K562 (cell line): ENCODE data around the gene CSTF1. TPM values are rescaled to one million over a fixed set of nuclear protein-coding genes. Genes with fewer than 3 reads are reported as not detected.
A peak's percentile ranks its signal among the peaks of the same experiment; 100 is the strongest.

ENCODE experiments used
- BHLHE40 ChIP-seq: IDR thresholded peaks from 2 replicates; pipeline ENCODE4 v1.6.1; 2011; ENCODE audit warnings: low read length, improper control_type of control experiment
- CEBPB ChIP-seq: fragments of 450-650 bp; IDR thresholded peaks from 2 replicates; pipeline ENCODE4 v1.6.1; 2016; ENCODE audit warnings: missing genetic modification characterization, missing compliant biosample characterization
- CEBPG ChIP-seq, 3 experiments: fragments of 200-800 bp in 1 of 3; sonication (Bioruptor generic) in 1 of 3; sonication (generic) in 1 of 3; formaldehyde crosslinking in 1 of 3; IDR thresholded peaks in 2 of 3; conservative IDR thresholded peaks in 1 of 3; 2 replicates each; pipeline versions ENCODE4 v1.6.1 to v1.8.0; 2016 to 2022; ENCODE audit warnings: missing compliant biosample characterization in 2 of 3, missing genetic modification characterization in 2 of 3, mild to moderate bottlenecking in 1 of 3, missing genetic modification reagents in 1 of 3
- EP300 ChIP-seq: IDR thresholded peaks from 2 replicates; pipeline ENCODE4 v1.6.1; 2012; ENCODE audit warnings: low read length, improper control_type of control experiment
- ETV5 ChIP-seq: sonication (generic); formaldehyde crosslinking; IDR thresholded peaks from 2 replicates; pipeline ENCODE4 v1.4.0; 2020; ENCODE audit warnings: low read depth, mild to moderate bottlenecking, missing genetic modification reagents
- HSF4 ChIP-seq: fragments of 250-450 bp; sonication (Bioruptor Pico); IDR thresholded peaks from 2 replicates; pipeline ENCODE4 v2.1.2; 2022; ENCODE audit warnings: mild to moderate bottlenecking, moderate library complexity, borderline replicate concordance
- MCM2 ChIP-seq: fragments of 450-650 bp; IDR thresholded peaks from 2 replicates; pipeline ENCODE4 v1.6.1; 2017; ENCODE audit warnings: low read depth, mild to moderate bottlenecking
- POLR2G ChIP-seq: fragments of 200-400 bp; formaldehyde crosslinking; IDR thresholded peaks from 2 replicates; pipeline ENCODE4 v1.6.1; 2017; ENCODE audit warnings: low read depth, mild to moderate bottlenecking, antibody characterized with exemption, low read length, moderate library complexity
- RAD21 ChIP-seq, 2 experiments: fragments of 250-450 bp in 1 of 2; fragments of 450-650 bp in 1 of 2; sonication (Bioruptor Pico) in 1 of 2; formaldehyde crosslinking in 1 of 2; IDR thresholded peaks in 1 of 2; conservative IDR thresholded peaks in 1 of 2; 2 replicates each; pipeline versions ENCODE4 v1.4.0 to v1.8.0; 2020 to 2022; ENCODE audit warnings: mild to moderate bottlenecking in 2 of 2, moderate library complexity in 1 of 2
- RBM25 ChIP-seq: fragments of 200-400 bp; formaldehyde crosslinking; IDR thresholded peaks from 2 replicates; pipeline ENCODE4 v1.6.1; 2018; ENCODE audit warnings: low read length, low read depth, moderate library complexity; ENCODE audit not compliant: severe bottlenecking
- SMARCC2 ChIP-seq: fragments of 450-650 bp; IDR thresholded peaks from 2 replicates; pipeline ENCODE4 v1.6.1; 2017; ENCODE audit warnings: antibody characterized with exemption, moderate library complexity, mild to moderate bottlenecking, low read depth
- SREBF1 ChIP-seq: fragments of 150-350 bp; IDR thresholded peaks from 2 replicates; pipeline ENCODE4 v1.6.1; 2014; ENCODE audit warnings: antibody characterized with exemption, low read depth, low read length, borderline replicate concordance
- TAL1 ChIP-seq: fragments of 450-650 bp; IDR thresholded peaks from 2 replicates; pipeline ENCODE4 v1.6.1; 2016; ENCODE audit warnings: mild to moderate bottlenecking
- TBP ChIP-seq: optimal IDR thresholded peaks from 2 replicates; pipeline ENCODE3; 2011; ENCODE audit warnings: low read depth, low read length, improper control_type of control experiment
- TCF7 ChIP-seq: sonication (generic); IDR thresholded peaks from 2 replicates; pipeline ENCODE4 v1.6.1; 2016; ENCODE audit warnings: antibody characterized with exemption, borderline replicate concordance
- polyA plus RNA-seq, 8 experiments: library from polyadenylated mRNA; depleted of rRNA in 4 of 8; stranded (reverse) in 5 of 8; unstranded in 3 of 8; fragments of >200 nt; fragmentation: Nextera tagmentation in 2 of 8; fragmentation: Illumina TruSeq in 1 of 8; extraction: Ambion mirVana in 2 of 8; extraction: Trizol in 1 of 8; gene quantifications; 2 replicates each; pipeline versions ENCODE4 v1.2.1 to v1.2.3, GENCODE V29; 2011 to 2014; ENCODE audit warnings: inconsistent platforms in 1 of 8, missing spikeins in 1 of 8
- total RNA-seq, 7 experiments: library from RNA; depleted of rRNA in 6 of 7; stranded (reverse); fragments of >200 nt in 6 of 7; fragmentation: Illumina TruSeq in 2 of 7; extraction: Trizol in 2 of 7; gene quantifications; 2 replicates each; pipeline versions ENCODE4 v1.2.1 to v1.2.3, GENCODE V29; 2011 to 2021; ENCODE audit warnings: low replicate concordance in 1 of 7
- TF ChIP-seq, protein P1 (sequence below): fragments of 450-650 bp; IDR thresholded peaks from 2 replicates; pipeline ENCODE4 v1.6.1; 2016; ENCODE audit warnings: mild to moderate bottlenecking, moderate library complexity

CSTF1 gene
- total and polyA plus RNA-seq, 9 of the 15 experiments (the other 6 are each of a cell fraction or from before 2014, with no cell fraction given) = 30.8 to 110 (median 53.4) TPM

GRCh38 chr20:56422076-56422823 lies 29.8 kb downstream of the CSTF1 start (continued):
- peak; percentile 42; the same call in 1 of the 2 replicates for TF ChIP-seq CEBPG (CRISPR knock-in tag; IDR thresholded peaks at IDR 0.05)
- peak; percentile 69 to 79; a peak in 3 of 4 replicates for TF ChIP-seq CEBPG (tag; conservative IDR thresholded peaks at IDR 0.05 in 1 of 2, IDR thresholded peaks at IDR 0.05 in 1 of 2)
- no peak for TF ChIP-seq MCM2
- peak; percentile 27; the same call in 1 of the 2 replicates for TF ChIP-seq BHLHE40
- 0 out of 2 replicates have a peak, but pooled peaks have one; percentile 19 for TF ChIP-seq TAL1
- no peak for TF ChIP-seq TBP
- peak; percentile 46; the same call in 1 of the 2 replicates for TF ChIP-seq CEBPB (tag)
- no peak for TF ChIP-seq POLR2G
- no peak for TF ChIP-seq SREBF1
- no peak for TF ChIP-seq RBM25
- TF ChIP-seq RAD21 (CRISPR knock-in tag; conservative IDR thresholded peaks at IDR 0.05 in 1 of 2, IDR thresholded peaks at IDR 0.05 in 1 of 2) = peak in 1 of 2 experiments; percentile 53; a peak in 3 of 4 replicates
- peak; percentile 50; the same call in 1 of the 2 replicates for TF ChIP-seq SMARCC2
- TF ChIP-seq, protein P1, sequence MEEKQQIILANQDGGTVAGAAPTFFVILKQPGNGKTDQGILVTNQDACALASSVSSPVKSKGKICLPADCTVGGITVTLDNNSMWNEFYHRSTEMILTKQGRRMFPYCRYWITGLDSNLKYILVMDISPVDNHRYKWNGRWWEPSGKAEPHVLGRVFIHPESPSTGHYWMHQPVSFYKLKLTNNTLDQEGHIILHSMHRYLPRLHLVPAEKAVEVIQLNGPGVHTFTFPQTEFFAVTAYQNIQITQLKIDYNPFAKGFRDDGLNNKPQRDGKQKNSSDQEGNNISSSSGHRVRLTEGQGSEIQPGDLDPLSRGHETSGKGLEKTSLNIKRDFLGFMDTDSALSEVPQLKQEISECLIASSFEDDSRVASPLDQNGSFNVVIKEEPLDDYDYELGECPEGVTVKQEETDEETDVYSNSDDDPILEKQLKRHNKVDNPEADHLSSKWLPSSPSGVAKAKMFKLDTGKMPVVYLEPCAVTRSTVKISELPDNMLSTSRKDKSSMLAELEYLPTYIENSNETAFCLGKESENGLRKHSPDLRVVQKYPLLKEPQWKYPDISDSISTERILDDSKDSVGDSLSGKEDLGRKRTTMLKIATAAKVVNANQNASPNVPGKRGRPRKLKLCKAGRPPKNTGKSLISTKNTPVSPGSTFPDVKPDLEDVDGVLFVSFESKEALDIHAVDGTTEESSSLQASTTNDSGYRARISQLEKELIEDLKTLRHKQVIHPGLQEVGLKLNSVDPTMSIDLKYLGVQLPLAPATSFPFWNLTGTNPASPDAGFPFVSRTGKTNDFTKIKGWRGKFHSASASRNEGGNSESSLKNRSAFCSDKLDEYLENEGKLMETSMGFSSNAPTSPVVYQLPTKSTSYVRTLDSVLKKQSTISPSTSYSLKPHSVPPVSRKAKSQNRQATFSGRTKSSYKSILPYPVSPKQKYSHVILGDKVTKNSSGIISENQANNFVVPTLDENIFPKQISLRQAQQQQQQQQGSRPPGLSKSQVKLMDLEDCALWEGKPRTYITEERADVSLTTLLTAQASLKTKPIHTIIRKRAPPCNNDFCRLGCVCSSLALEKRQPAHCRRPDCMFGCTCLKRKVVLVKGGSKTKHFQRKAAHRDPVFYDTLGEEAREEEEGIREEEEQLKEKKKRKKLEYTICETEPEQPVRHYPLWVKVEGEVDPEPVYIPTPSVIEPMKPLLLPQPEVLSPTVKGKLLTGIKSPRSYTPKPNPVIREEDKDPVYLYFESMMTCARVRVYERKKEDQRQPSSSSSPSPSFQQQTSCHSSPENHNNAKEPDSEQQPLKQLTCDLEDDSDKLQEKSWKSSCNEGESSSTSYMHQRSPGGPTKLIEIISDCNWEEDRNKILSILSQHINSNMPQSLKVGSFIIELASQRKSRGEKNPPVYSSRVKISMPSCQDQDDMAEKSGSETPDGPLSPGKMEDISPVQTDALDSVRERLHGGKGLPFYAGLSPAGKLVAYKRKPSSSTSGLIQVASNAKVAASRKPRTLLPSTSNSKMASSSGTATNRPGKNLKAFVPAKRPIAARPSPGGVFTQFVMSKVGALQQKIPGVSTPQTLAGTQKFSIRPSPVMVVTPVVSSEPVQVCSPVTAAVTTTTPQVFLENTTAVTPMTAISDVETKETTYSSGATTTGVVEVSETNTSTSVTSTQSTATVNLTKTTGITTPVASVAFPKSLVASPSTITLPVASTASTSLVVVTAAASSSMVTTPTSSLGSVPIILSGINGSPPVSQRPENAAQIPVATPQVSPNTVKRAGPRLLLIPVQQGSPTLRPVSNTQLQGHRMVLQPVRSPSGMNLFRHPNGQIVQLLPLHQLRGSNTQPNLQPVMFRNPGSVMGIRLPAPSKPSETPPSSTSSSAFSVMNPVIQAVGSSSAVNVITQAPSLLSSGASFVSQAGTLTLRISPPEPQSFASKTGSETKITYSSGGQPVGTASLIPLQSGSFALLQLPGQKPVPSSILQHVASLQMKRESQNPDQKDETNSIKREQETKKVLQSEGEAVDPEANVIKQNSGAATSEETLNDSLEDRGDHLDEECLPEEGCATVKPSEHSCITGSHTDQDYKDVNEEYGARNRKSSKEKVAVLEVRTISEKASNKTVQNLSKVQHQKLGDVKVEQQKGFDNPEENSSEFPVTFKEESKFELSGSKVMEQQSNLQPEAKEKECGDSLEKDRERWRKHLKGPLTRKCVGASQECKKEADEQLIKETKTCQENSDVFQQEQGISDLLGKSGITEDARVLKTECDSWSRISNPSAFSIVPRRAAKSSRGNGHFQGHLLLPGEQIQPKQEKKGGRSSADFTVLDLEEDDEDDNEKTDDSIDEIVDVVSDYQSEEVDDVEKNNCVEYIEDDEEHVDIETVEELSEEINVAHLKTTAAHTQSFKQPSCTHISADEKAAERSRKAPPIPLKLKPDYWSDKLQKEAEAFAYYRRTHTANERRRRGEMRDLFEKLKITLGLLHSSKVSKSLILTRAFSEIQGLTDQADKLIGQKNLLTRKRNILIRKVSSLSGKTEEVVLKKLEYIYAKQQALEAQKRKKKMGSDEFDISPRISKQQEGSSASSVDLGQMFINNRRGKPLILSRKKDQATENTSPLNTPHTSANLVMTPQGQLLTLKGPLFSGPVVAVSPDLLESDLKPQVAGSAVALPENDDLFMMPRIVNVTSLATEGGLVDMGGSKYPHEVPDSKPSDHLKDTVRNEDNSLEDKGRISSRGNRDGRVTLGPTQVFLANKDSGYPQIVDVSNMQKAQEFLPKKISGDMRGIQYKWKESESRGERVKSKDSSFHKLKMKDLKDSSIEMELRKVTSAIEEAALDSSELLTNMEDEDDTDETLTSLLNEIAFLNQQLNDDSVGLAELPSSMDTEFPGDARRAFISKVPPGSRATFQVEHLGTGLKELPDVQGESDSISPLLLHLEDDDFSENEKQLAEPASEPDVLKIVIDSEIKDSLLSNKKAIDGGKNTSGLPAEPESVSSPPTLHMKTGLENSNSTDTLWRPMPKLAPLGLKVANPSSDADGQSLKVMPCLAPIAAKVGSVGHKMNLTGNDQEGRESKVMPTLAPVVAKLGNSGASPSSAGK = no peak
- TF ChIP-seq ETV5 (CRISPR knock-in tag) = peak; percentile 70; the same call in 1 of the 2 replicates
- TF ChIP-seq EP300 = peak; percentile 67; the same call in 1 of the 2 replicates
- 0 out of 2 replicates have a peak, but pooled peaks have one; percentile 24 for TF ChIP-seq TCF7
- no peak for TF ChIP-seq HSF4 (CRISPR knock-in tag)
